PC-3 (cell line): Measurements from ENCODE around the gene VASH1. TPM values are rescaled to one million over a fixed set of nuclear protein-coding genes. Genes with fewer than 3 reads are reported as not detected.

Experiments
- ATAC-seq: fragments of 200-7000 bp; cut with Tn5 transposase; 2 replicates; pipeline ENCODE4 v1.9.1; 2020; ENCODE audit warnings: mild to moderate bottlenecking, moderate library complexity
- Bru-seq: library from RNA; stranded (reverse); fragments of 400-500 nt; gene quantifications from one replicate; lab custom pipeline; 2021; lab: Mats Ljungman, UMichigan
- BruChase-seq, 2 experiments: library from RNA; stranded (reverse); fragments of 400-500 nt; gene quantifications; one replicate each; lab custom pipeline; 2021; lab: Mats Ljungman, UMichigan
- BruUV-seq: library from RNA; stranded (reverse); fragments of 400-500 nt; replicated peaks from 2 replicates; lab custom pipeline; 2021; lab: Mats Ljungman, UMichigan
- CTCF ChIA-PET: fragments of 300-600 bp; sonication (Branson Sonifier 250); formaldehyde crosslinking; loops from one replicate; lab custom pipeline; 2022; ENCODE audit warnings: antibody characterized with exemption; lab: Charles Lee
- POLR2A ChIA-PET: fragments of 300-600 bp; sonication (Branson Sonifier 250); formaldehyde crosslinking; loops from one replicate; lab custom pipeline; 2022; ENCODE audit warnings: antibody characterized with exemption; ENCODE audit not compliant: unreplicated experiment; lab: Charles Lee
- DNase-seq: peaks from one replicate; pipeline ENCODE4 v3.0.0-alpha.2; 2015
- H2AFZ ChIP-seq: fragments of 300-600 bp; sonication (generic); 2 replicates; pipeline ENCODE4 v1.6.0; 2016; ENCODE audit warnings: antibody characterized with exemption, low read length
- H3F3A ChIP-seq: fragments of 300-600 bp; sonication (generic); one replicate; pipeline ENCODE4 v1.6.0; 2017; ENCODE audit warnings: antibody characterized with exemption, low read length, control low read depth, mild to moderate bottlenecking; ENCODE audit not compliant: unreplicated experiment
- H3K27ac ChIP-seq: fragments of 300-600 bp; sonication (generic); 2 replicates; pipeline ENCODE4 v1.5.1; 2016; ENCODE audit warnings: mild to moderate bottlenecking, low read length
- H3K27me3 ChIP-seq: fragments of 300-600 bp; sonication (generic); 2 replicates; pipeline ENCODE4 v1.6.1; 2016; ENCODE audit warnings: low read length, mixed read lengths
- H3K36me3 ChIP-seq: fragments of 300-600 bp; sonication (generic); 2 replicates; pipeline ENCODE4 v1.6.1; 2016; ENCODE audit warnings: low read depth, mixed run types, low read length, mixed read lengths
- H3K4me1 ChIP-seq: fragments of 300-600 bp; sonication (generic); 2 replicates; pipeline ENCODE4 v1.5.1; 2016; ENCODE audit warnings: low read length; ENCODE audit not compliant: insufficient read depth
- H3K4me2 ChIP-seq: fragments of 300-600 bp; sonication (generic); 2 replicates; pipeline ENCODE4 v1.6.0; 2016; ENCODE audit warnings: low read length
- H3K4me3 ChIP-seq: fragments of 300-600 bp; sonication (generic); 2 replicates; pipeline ENCODE4 v1.5.1; 2016; ENCODE audit warnings: mild to moderate bottlenecking, low read length, mixed read lengths
- H3K79me2 ChIP-seq: fragments of 300-600 bp; sonication (generic); 2 replicates; pipeline ENCODE4 v1.6.1; 2017; ENCODE audit warnings: low read length, mixed read lengths
- H3K9ac ChIP-seq: fragments of 300-600 bp; sonication (generic); 2 replicates; pipeline ENCODE4 v1.6.0; 2016; ENCODE audit warnings: mild to moderate bottlenecking, low read length
- H3K9me2 ChIP-seq: fragments of 300-600 bp; sonication (generic); replicated peaks from 2 replicates; pipeline ENCODE4 v1.6.1; 2016; ENCODE audit warnings: mixed run types, low read length, mixed read lengths
- H3K9me3 ChIP-seq: fragments of 300-600 bp; sonication (generic); 2 replicates; pipeline ENCODE4 v1.6.1; 2016; ENCODE audit warnings: low read length, mixed read lengths
- H4K20me1 ChIP-seq: fragments of 300-600 bp; sonication (generic); 2 replicates; pipeline ENCODE4 v1.6.1; 2016; ENCODE audit warnings: low read length, mixed read lengths
- CTCF ChIP-seq: fragments of 300-600 bp; sonication (generic); conservative IDR thresholded peaks from 2 replicates; pipeline ENCODE4 v1.5.1; 2017; ENCODE audit warnings: antibody characterized with exemption, low read depth, mild to moderate bottlenecking, low read length
- EZH2 ChIP-seq: fragments of 300-600 bp; sonication (generic); IDR thresholded peaks from one replicate; pipeline ENCODE4 v1.6.1; 2017; ENCODE audit warnings: antibody characterized with exemption, mild to moderate bottlenecking, low read length; ENCODE audit not compliant: unreplicated experiment
- EZH2phosphoT487 ChIP-seq: fragments of 300-600 bp; sonication (generic); IDR thresholded peaks from 2 replicates; pipeline ENCODE4 v1.6.1; 2018; ENCODE audit warnings: mild to moderate bottlenecking, antibody characterized with exemption, low read length, borderline replicate concordance
- intact Hi-C: fragments of 100-400 bp; cut with micrococcal nuclease; formaldehyde crosslinking; loops from 2 replicates; pipeline ENCODE4 v1.9.0; 2023
- long read RNA-seq: library from polyadenylated mRNA; unstranded; transcript quantifications from one replicate; pipeline ENCODE4 v2.0.0, GENCODE V29; 2021; ENCODE audit not compliant: unreplicated experiment
- total RNA-seq: library from RNA; depleted of rRNA; stranded (reverse); fragments of >200 nt; gene quantifications from 2 replicates; pipeline ENCODE4 v1.2.3, GENCODE V29; 2014; rRNA removed

The VASH1 gene
- 1.3 and 1.8 TPM in 2 replicates for total RNA-seq
- Bru-seq, nascent RNA: percentile 46 among the genes with signal in this experiment
- BruChase-seq, experiment 1, labeled RNA remaining after a 6-hour chase: percentile 52 among the genes with signal in this experiment
- BruChase-seq, experiment 2, labeled RNA remaining after a 2-hour chase: percentile 53 among the genes with signal in this experiment
- long read RNA-seq, full-length matches to known transcripts: 7 of 20 reads
- long read RNA-seq, partial matches to known transcripts: 1 of 20 reads
- long read RNA-seq, other reads (novel, unspliced or antisense): 12 of 20 reads

GRCh38 chr14:76761136-76761959 lies at the start of gene VASH1:
VASH1 (plus strand) TSS chr14:76761468; CDS start chr14:76762822, 1,354 bp downstream.
- no peaks in the 10 kb centered on the region for H3K36me3 ChIP-seq
- no peaks in the 10 kb centered on the region for H3K9me2 ChIP-seq
- no peaks in the 10 kb centered on the region for H3K9me3 ChIP-seq
- no peaks in the 10 kb centered on the region for H3F3A ChIP-seq
- CTCF ChIA-PET: no interaction called here
- H3K4me3 ChIP-seq: peak within 1 kb of the TSS; percentile 77
- ATAC-seq (peak; percentile 96), DNase-seq (peak; percentile 70)
- peak within 1 kb of the TSS; percentile 58; the same call in 1 of the 2 replicates for H3K9ac ChIP-seq
- no peak within 1 kb of the TSS for H3K27ac ChIP-seq
- no peaks in the 10 kb centered on the region for H4K20me1 ChIP-seq
- POLR2A ChIA-PET: no interaction called here
- H3K4me1 ChIP-seq: peaks cover 10% of the 10 kb centered on the region; the same call in 1 of the 2 replicates
- intact Hi-C loops: loop anchor here (5.0 kb wide), 1 partner anchor 51 kb away; the partner anchor contains the start of gene ANGEL1
- peaks cover 10% of the 10 kb centered on the region; the same call in 1 of the 2 replicates for H3K27me3 ChIP-seq
- H3K79me2 ChIP-seq: no peaks in the 10 kb centered on the region
- H2AFZ ChIP-seq: peak within 1 kb of the TSS; percentile 90
- BruUV-seq: no TSS peak
- TF ChIP-seq CTCF (no peak), EZH2 (no peak), EZH2phosphoT487 (no peak)
- H3K4me2 ChIP-seq: peak within 1 kb of the TSS; percentile 85

- intact Hi-C loops: loop anchor here (5.0 kb wide), 1 partner anchor 159 kb away; no protein-coding TSS in a partner anchor
- TF ChIP-seq EZH2phosphoT487 (no peak), EZH2 (no peak), CTCF (no peak)
- Histone ChIP-seq H3F3A (no peaks in the 10 kb centered on the region), H3K4me1 (no peaks in the 10 kb centered on the region), H3K9me2 (no peaks in the 10 kb centered on the region), H3K36me3 (no peaks in the 10 kb centered on the region), H2AFZ (no peak overlapping the region), H3K9me3 (no peaks in the 10 kb centered on the region), H3K27me3 (peaks cover 60% of the 10 kb centered on the region), H3K79me2 (no peaks in the 10 kb centered on the region), H3K9ac (no peak overlapping the region), H3K4me3 (no peak overlapping the region), H3K4me2 (no peak overlapping the region), H3K27ac (no peak overlapping the region), H4K20me1 (no peaks in the 10 kb centered on the region)
- no TSS peak for BruUV-seq
- ChIA-PET CTCF (interaction anchor here (0.7 kb wide), 1 partner anchor 84 kb away, joined by 10 read pairs; no protein-coding TSS in a partner anchor), POLR2A (no interaction called here)
- DNase-seq (no peak), ATAC-seq (no peak)
Measured at GRCh38 chr14:76713121-76713520, 48.1 kb upstream of the VASH1 start.
